Caki2 (cell line): Measurements from ENCODE around the gene PAOX. TPM values are rescaled to one million over a fixed set of nuclear protein-coding genes. Genes with fewer than 3 reads are reported as not detected.
"Not testable (repeated sequence)": the region's sequence is repeated elsewhere in the genome, so short reads cannot be mapped to it uniquely, and the experiment has no call there.

ENCODE experiments used
- DNase-seq: peaks from one replicate; pipeline ENCODE4 v3.0.0-alpha.2; 2015; ENCODE audit warnings: low read depth
- in situ Hi-C: cut with HindIII; loops from 2 replicates; pipeline ENCODE4 v1.10.0; 2016; ENCODE audit warnings: low sequenced_read_pairs, low pct_unique_long_range_greater_than_20kb, mixed read lengths
- total RNA-seq: library from RNA; depleted of rRNA; stranded (reverse); fragments of >200 nt; shearing (Covaris generic); gene quantifications from 2 replicates; pipeline ENCODE4 v1.2.3, GENCODE V29; 2014; ENCODE audit warnings: low replicate concordance

The PAOX gene
- total RNA-seq, 1 experiment from 2014 or later = 12.1 TPM

- DNase-seq = peak; percentile 95
- in situ Hi-C loops = no loop called here
Measured at GRCh38 chr10:133394064-133394663, 15.1 kb downstream of the PAOX start, which contains the start of gene MTG1. MTG1 (plus strand) TSS chr10:133394157; CDS start chr10:133394221, 64 bp downstream.

- DNase-seq = no peak
Measured at GRCh38 chr10:133394801-133395221, 15.7 kb downstream of the PAOX start.

GRCh38 chr10:133396035-133396624 lies 17.1 kb downstream of the PAOX start:
- in situ Hi-C loops = no loop called here

More at GRCh38 chr10:133394801-133395221, 15.7 kb downstream of the PAOX start:
- in situ Hi-C loops = no loop called here

GRCh38 chr10:133397938-133398337 lies 18.9 kb downstream of the PAOX start:
- in situ Hi-C loops = no loop called here
- no peak for DNase-seq

More at GRCh38 chr10:133396035-133396624, 17.1 kb downstream of the PAOX start:
- DNase-seq = no peak

GRCh38 chr10:133399123-133399601 lies 20.1 kb downstream of the PAOX start:
- in situ Hi-C loops = no loop called here
- no peak for DNase-seq

- no peak for DNase-seq
- in situ Hi-C loops = no loop called here
Measured at GRCh38 chr10:133400624-133401424, 21.8 kb downstream of the PAOX start.

- in situ Hi-C loops = no loop called here
- no peak for DNase-seq
Measured at GRCh38 chr10:133401500-133401899, 22.4 kb downstream of the PAOX start.

- in situ Hi-C loops = no loop called here
- no peak for DNase-seq
Measured at GRCh38 chr10:133401981-133402725, 23.1 kb downstream of the PAOX start.

- in situ Hi-C loops = no loop called here
- DNase-seq = no peak
Measured at GRCh38 chr10:133403359-133403758, 24.3 kb downstream of the PAOX start.

- in situ Hi-C loops = no loop called here
- DNase-seq = no peak
Measured at GRCh38 chr10:133403784-133404183, 24.7 kb downstream of the PAOX start.

GRCh38 chr10:133405272-133405671 lies 26.2 kb downstream of the PAOX start:
- DNase-seq = no peak
- in situ Hi-C loops = no loop called here

- in situ Hi-C loops = no loop called here
- no peak for DNase-seq
Measured at GRCh38 chr10:133405844-133406527, 26.9 kb downstream of the PAOX start.

- in situ Hi-C loops = no loop called here
- DNase-seq = no peak
Measured at GRCh38 chr10:133411523-133412380, 32.7 kb downstream of the PAOX start.

GRCh38 chr10:133412381-133412711 lies 33.3 kb downstream of the PAOX start:
- in situ Hi-C loops = no loop called here
- DNase-seq = no peak

GRCh38 chr10:133414401-133414800 lies 35.3 kb downstream of the PAOX start:
- DNase-seq, in situ Hi-C loops: not testable (repeated sequence)

GRCh38 chr10:133415752-133416151 lies 36.7 kb downstream of the PAOX start:
- in situ Hi-C loops = no loop called here
- no peak for DNase-seq

GRCh38 chr10:133418289-133418993 lies 39.4 kb downstream of the PAOX start:
- no peak for DNase-seq
- in situ Hi-C loops = no loop called here
